GM12878 (cell line): Measurements from ENCODE around the gene PDE11A. TPM values are rescaled to one million over a fixed set of nuclear protein-coding genes. Genes with fewer than 3 reads are reported as not detected.

Experiments
- ATAC-seq: fragments of 200-7000 bp; cut with Tn5 transposase; 3 replicates; pipeline ENCODE4 v1.9.1; 2020; ENCODE audit warnings: mild to moderate bottlenecking, moderate library complexity
- BruUV-seq: library from RNA; stranded (reverse); fragments of 400-500 nt; replicated peaks from 2 replicates; lab custom pipeline; 2021; lab: Mats Ljungman, UMichigan
- CTCF ChIA-PET: fragments of 300-600 bp; sonication (Branson Sonifier 250); formaldehyde crosslinking; extraction: SDS; loops from one replicate; lab custom pipeline; 2021; ENCODE audit warnings: inconsistent platforms; lab: Yijun Ruan, JAX
- POLR2A ChIA-PET: fragments of 350-600 bp; formaldehyde crosslinking; extraction: SDS; loops from one replicate; lab custom pipeline; 2021; ENCODE audit warnings: inconsistent platforms; lab: Charles Lee
- RAD21 ChIA-PET: fragments of 300-600 bp; sonication (Branson Sonifier 250); formaldehyde crosslinking; loops from one replicate; lab custom pipeline; 2023; ENCODE audit warnings: antibody characterized with exemption; ENCODE audit not compliant: unreplicated experiment; lab: Charles Lee
- SMC1A ChIA-PET: fragments of 300-600 bp; sonication (Branson Sonifier 250); formaldehyde crosslinking; loops from one replicate; lab custom pipeline; 2023; ENCODE audit not compliant: unreplicated experiment, uncharacterized antibody; lab: Charles Lee
- DNase-seq: peaks from one replicate; pipeline ENCODE4 v3.0.0-alpha.2; 2011; ENCODE audit warnings: low read depth, low spot score
- FAIRE-seq: peaks from 3 replicates; lab custom pipeline; 2011; peaks lifted over from hg19 to GRCh38; lab: Jason Lieb, UNC
- H2AFZ ChIP-seq: 2 replicates; pipeline ENCODE4 v1.6.0; 2011; ENCODE audit warnings: low read depth, low read length, control low read depth; ENCODE audit not compliant: control insufficient read depth
- H3K27ac ChIP-seq: 2 replicates; pipeline ENCODE4 v1.5.1; 2011; ENCODE audit warnings: control low read depth; ENCODE audit not compliant: control insufficient read depth, insufficient read depth
- H3K27me3 ChIP-seq, 2 experiments: replicated peaks in 1 of 2; 2 replicates each; pipeline versions ENCODE4 v1.6.0 to v1.6.1; 2011; ENCODE audit warnings: low read length in 1 of 2; ENCODE audit not compliant: control insufficient read depth in 2 of 2, insufficient read depth in 2 of 2
- H3K36me3 ChIP-seq, 2 experiments: 2 replicates each; pipeline ENCODE4 v1.5.1; 2011; ENCODE audit warnings: low read length in 1 of 2; ENCODE audit not compliant: control insufficient read depth in 2 of 2, insufficient read depth in 2 of 2
- H3K4me1 ChIP-seq: 2 replicates; pipeline ENCODE4 v1.6.1; 2011; ENCODE audit warnings: mild to moderate bottlenecking, low read length, moderate library complexity, mixed read lengths; ENCODE audit not compliant: control insufficient read depth, insufficient read depth
- H3K4me2 ChIP-seq: 2 replicates; pipeline ENCODE4 v1.6.0; 2011; ENCODE audit warnings: control low read depth; ENCODE audit not compliant: control insufficient read depth, insufficient read depth
- H3K4me3 ChIP-seq: fragments of 200-600 bp; sonication (generic); 2 replicates; pipeline ENCODE4 v1.5.1; 2016
- H3K79me2 ChIP-seq: 2 replicates; pipeline ENCODE4 v1.6.0; 2011; ENCODE audit warnings: low read length; ENCODE audit not compliant: control insufficient read depth, insufficient read depth
- H3K9ac ChIP-seq: 2 replicates; pipeline ENCODE4 v1.8.0; 2011; ENCODE audit warnings: low read length, control low read depth, mixed read lengths; ENCODE audit not compliant: control insufficient read depth, insufficient read depth
- H3K9me3 ChIP-seq: replicated peaks from 3 replicates; pipeline ENCODE4 v1.5.1; 2011; ENCODE audit warnings: mild to moderate bottlenecking, low read length; ENCODE audit not compliant: control insufficient read depth, insufficient read depth
- H4K20me1 ChIP-seq: 2 replicates; pipeline ENCODE4 v1.6.0; 2011; ENCODE audit not compliant: control insufficient read depth, insufficient read depth
- CBFB ChIP-seq: IDR thresholded peaks from 2 replicates; pipeline ENCODE4 v1.6.1; 2016; ENCODE audit warnings: antibody characterized with exemption, low read depth
- CHD1 ChIP-seq: IDR thresholded peaks from 2 replicates; pipeline ENCODE4 v1.6.1; 2012; ENCODE audit warnings: low read depth, low read length, improper control_type of control experiment
- IKZF2 ChIP-seq, 2 experiments: fragments of 450-650 bp; IDR thresholded peaks; 2 replicates each; pipeline ENCODE4 v1.6.1; 2017; ENCODE audit warnings: mild to moderate bottlenecking in 2 of 2, moderate library complexity in 2 of 2
- JUNB ChIP-seq: IDR thresholded peaks from 2 replicates; pipeline ENCODE4 v1.6.1; 2016; ENCODE audit warnings: antibody characterized with exemption, mild to moderate bottlenecking
- NFIC ChIP-seq: IDR thresholded peaks from 2 replicates; pipeline ENCODE4 v1.6.1; 2012; ENCODE audit warnings: low read depth, mild to moderate bottlenecking, inconsistent platforms, low read length, moderate library complexity
- SREBF1 ChIP-seq: IDR thresholded peaks from 2 replicates; pipeline ENCODE4 v1.6.1; 2012; ENCODE audit warnings: mild to moderate bottlenecking, low read length
- ZBED1 ChIP-seq: IDR thresholded peaks from 2 replicates; pipeline ENCODE4 v1.6.1; 2016; ENCODE audit warnings: borderline replicate concordance
- WGBS: methylation state at CpG from one replicate; pipeline ENCODE4 v1.1.6; 2016; ENCODE audit warnings: low lambda C conversion rate; ENCODE audit not compliant: insufficient replicate concordance, insufficient coverage; ENCODE audit errors: missing lambda C conversion rate; 5-methylcytosine and 5-hydroxymethylcytosine counted together
- in situ Hi-C: fragments of 300-500 bp; cut with MboI; formaldehyde crosslinking; loops from 9 replicates; pipeline ENCODE4 v1.14.3; 2018; ENCODE audit warnings: mixed read lengths
- intact Hi-C: fragments of 100-400 bp; cut with micrococcal nuclease; formaldehyde crosslinking; loops from one replicate; pipeline ENCODE4 v1.14.2; 2022; ENCODE audit not compliant: unreplicated experiment
- polyA plus RNA-seq, 11 experiments: library from polyadenylated mRNA; depleted of rRNA in 4 of 11; unstranded in 6 of 11; stranded (reverse) in 5 of 11; fragments of >200 nt; fragmentation: Nextera tagmentation in 4 of 11; fragmentation: Illumina TruSeq in 1 of 11; extraction: Ambion mirVana in 4 of 11; extraction: Trizol in 1 of 11; gene quantifications; 1 replicate in 1 of 11; 2 replicates in 10 of 11; pipeline versions ENCODE4 v1.2.1 to v1.2.3, GENCODE V29; 2011 to 2016; ENCODE audit warnings: inconsistent platforms in 2 of 11, missing spikeins in 2 of 11, low read depth in 1 of 11
- total RNA-seq, 4 experiments: library from RNA; depleted of rRNA in 3 of 4; stranded (reverse); fragments of >200 nt in 3 of 4; fragmentation: Illumina TruSeq in 1 of 4; extraction: Trizol in 1 of 4; gene quantifications; 2 replicates each; pipeline versions ENCODE4 v1.2.1 to v1.2.3, GENCODE V29; 2013 to 2021
- TF ChIP-seq, protein P1 (sequence below): fragments of 450-650 bp; IDR thresholded peaks from 2 replicates; pipeline ENCODE4 v1.6.1; 2017; ENCODE audit warnings: borderline replicate concordance
- TF ChIP-seq, protein P2 (sequence below): fragments of 150-350 bp; IDR thresholded peaks from 2 replicates; pipeline ENCODE4 v1.6.1; 2016; ENCODE audit warnings: low read depth, low read length

The PDE11A gene
- total and polyA plus RNA-seq, 10 of the 15 experiments (the other 5 are each of a cell fraction or from before 2014, with no cell fraction given) = 0.01 to 0.17 (median 0.06) TPM; not detected in 5

DNA sequence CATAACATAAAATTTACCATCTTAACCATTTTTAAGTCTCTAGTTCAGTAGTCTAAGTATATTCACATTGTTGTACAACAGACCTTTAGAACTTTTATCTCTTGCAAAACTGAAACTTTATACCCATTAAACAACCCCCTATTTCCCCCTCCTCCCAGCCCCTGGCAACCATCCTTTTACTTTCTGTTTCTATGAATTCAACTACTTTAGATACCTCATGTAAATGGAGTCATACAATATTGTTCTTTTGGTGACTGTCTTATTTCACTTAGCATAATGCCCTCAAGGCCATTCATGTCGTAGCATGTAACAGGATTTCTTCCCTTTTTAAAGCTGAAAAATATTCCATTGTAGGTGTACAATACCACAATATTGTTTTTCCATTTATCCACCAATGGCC, 129.8 kb downstream of the PDE11A start:
- ChIA-PET SMC1A (no interaction called here), RAD21 (no interaction called here), CTCF (no interaction called here), POLR2A (no interaction called here)
- TF ChIP-seq NFIC (no peak), SREBF1 (no peak), IKZF2 (IDR thresholded peaks at IDR 0.05) (no peak), JUNB (no peak), CBFB (no peak), CHD1 (no peak), ZBED1 (no peak)
- TF ChIP-seq, protein P1, sequence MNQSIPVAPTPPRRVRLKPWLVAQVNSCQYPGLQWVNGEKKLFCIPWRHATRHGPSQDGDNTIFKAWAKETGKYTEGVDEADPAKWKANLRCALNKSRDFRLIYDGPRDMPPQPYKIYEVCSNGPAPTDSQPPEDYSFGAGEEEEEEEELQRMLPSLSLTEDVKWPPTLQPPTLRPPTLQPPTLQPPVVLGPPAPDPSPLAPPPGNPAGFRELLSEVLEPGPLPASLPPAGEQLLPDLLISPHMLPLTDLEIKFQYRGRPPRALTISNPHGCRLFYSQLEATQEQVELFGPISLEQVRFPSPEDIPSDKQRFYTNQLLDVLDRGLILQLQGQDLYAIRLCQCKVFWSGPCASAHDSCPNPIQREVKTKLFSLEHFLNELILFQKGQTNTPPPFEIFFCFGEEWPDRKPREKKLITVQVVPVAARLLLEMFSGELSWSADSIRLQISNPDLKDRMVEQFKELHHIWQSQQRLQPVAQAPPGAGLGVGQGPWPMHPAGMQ = no peak
- TF ChIP-seq, protein P2, sequence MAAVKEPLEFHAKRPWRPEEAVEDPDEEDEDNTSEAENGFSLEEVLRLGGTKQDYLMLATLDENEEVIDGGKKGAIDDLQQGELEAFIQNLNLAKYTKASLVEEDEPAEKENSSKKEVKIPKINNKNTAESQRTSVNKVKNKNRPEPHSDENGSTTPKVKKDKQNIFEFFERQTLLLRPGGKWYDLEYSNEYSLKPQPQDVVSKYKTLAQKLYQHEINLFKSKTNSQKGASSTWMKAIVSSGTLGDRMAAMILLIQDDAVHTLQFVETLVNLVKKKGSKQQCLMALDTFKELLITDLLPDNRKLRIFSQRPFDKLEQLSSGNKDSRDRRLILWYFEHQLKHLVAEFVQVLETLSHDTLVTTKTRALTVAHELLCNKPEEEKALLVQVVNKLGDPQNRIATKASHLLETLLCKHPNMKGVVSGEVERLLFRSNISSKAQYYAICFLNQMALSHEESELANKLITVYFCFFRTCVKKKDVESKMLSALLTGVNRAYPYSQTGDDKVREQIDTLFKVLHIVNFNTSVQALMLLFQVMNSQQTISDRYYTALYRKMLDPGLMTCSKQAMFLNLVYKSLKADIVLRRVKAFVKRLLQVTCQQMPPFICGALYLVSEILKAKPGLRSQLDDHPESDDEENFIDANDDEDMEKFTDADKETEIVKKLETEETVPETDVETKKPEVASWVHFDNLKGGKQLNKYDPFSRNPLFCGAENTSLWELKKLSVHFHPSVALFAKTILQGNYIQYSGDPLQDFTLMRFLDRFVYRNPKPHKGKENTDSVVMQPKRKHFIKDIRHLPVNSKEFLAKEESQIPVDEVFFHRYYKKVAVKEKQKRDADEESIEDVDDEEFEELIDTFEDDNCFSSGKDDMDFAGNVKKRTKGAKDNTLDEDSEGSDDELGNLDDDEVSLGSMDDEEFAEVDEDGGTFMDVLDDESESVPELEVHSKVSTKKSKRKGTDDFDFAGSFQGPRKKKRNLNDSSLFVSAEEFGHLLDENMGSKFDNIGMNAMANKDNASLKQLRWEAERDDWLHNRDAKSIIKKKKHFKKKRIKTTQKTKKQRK = no peak
- Histone ChIP-seq H3K9ac (no peak overlapping the region), H3K27me3 (no peaks in the 10 kb centered on the region), H3K9me3 (no peaks in the 10 kb centered on the region), H3K4me1 (no peaks in the 10 kb centered on the region), H3K27ac (no peak overlapping the region), H3K4me3 (no peak overlapping the region), H3K36me3 (no peaks in the 10 kb centered on the region), H2AFZ (no peak overlapping the region), H3K79me2 (no peaks in the 10 kb centered on the region), H4K20me1 (no peaks in the 10 kb centered on the region), H3K4me2 (no peak overlapping the region)
- 4% methylated on average over 1 of the region's 1 CpG for WGBS
- no peak for ATAC-seq
- FAIRE-seq = no peak
- no peak for DNase-seq
- in situ Hi-C loops (no loop called here), intact Hi-C loops (no loop called here)
- no TSS peak for BruUV-seq
